Thyroid gland (tissue), 4 donors: Measurements from ENCODE around the gene OXNAD1. TPM values are rescaled to one million over a fixed set of nuclear protein-coding genes. Genes with fewer than 3 reads are reported as not detected.

ENCODE experiments used
- DNase-seq, 2 donors: peaks; one replicate each; pipeline ENCODE4 v3.0.0-alpha.2; 2019
- H3K27ac ChIP-seq, 3 donors: fragments of 200-600 bp; sonication (generic); 1 replicate in 2 of 3; 2 replicates in 1 of 3; pipeline ENCODE4 v1.5.1; 2016 to 2019; ENCODE audit warnings: mild to moderate bottlenecking in 1 of 3, moderate library complexity in 1 of 3
- H3K27me3 ChIP-seq: fragments of 200-600 bp; sonication (generic); one replicate; pipeline ENCODE4 v1.5.1; 2019
- H3K36me3 ChIP-seq, 2 donors: fragments of 200-600 bp; sonication (generic); one replicate each; pipeline ENCODE4 v1.5.1; 2016 to 2019
- H3K4me1 ChIP-seq, 2 donors: fragments of 200-600 bp; sonication (generic); one replicate each; pipeline ENCODE4 v1.5.1; 2017 to 2019
- H3K4me3 ChIP-seq, 3 donors: fragments of 200-600 bp; sonication (generic); replicated peaks in 1 of 3; 1 replicate in 2 of 3; 2 replicates in 1 of 3; pipeline ENCODE4 v1.5.1; 2016; ENCODE audit warnings: mild to moderate bottlenecking in 1 of 3
- H3K9me3 ChIP-seq: fragments of 200-600 bp; sonication (generic); one replicate; pipeline ENCODE4 v1.5.1; 2017
- CTCF ChIP-seq, 6 experiments: fragments of 200-600 bp in 3 of 6; fragments of 450-650 bp in 3 of 6; sonication (generic) in 3 of 6; IDR thresholded peaks; one replicate each; pipeline ENCODE4 v1.5.1; 2016 to 2019; ENCODE audit warnings: antibody characterized with exemption in 6 of 6, mild to moderate bottlenecking in 2 of 6, inconsistent platforms in 1 of 6, moderate library complexity in 1 of 6
- POLR2A ChIP-seq, 2 donors: fragments of 450-650 bp; IDR thresholded peaks; one replicate each; pipeline ENCODE4 v1.6.1; 2017; ENCODE audit warnings: antibody characterized with exemption in 2 of 2, mild to moderate bottlenecking in 2 of 2, moderate library complexity in 1 of 2
- WGBS, 2 donors: methylation state at CpG; one replicate each; pipeline ENCODE4 v1.1.5; 2017; 5-methylcytosine and 5-hydroxymethylcytosine counted together
- intact Hi-C: fragments of 100-400 bp; cut with DNase I; formaldehyde crosslinking; loops from one replicate; pipeline ENCODE4 v1.15.1; 2023
- total RNA-seq, 4 donors: library from RNA; depleted of rRNA; stranded (reverse); fragments of >200 nt; gene quantifications; one replicate each; pipeline ENCODE4 v1.2.3, GENCODE V29; 2016

OXNAD1 gene
- total RNA-seq, 4 donors from 2014 or later = 22.3 to 34.0 (median 27.4) TPM

- no peaks in the 10 kb centered on the region for H3K36me3 ChIP-seq
- H3K27ac ChIP-seq = no peak overlapping the region
- TF ChIP-seq CTCF (IDR thresholded peaks at IDR 0.05) (no peak), POLR2A (IDR thresholded peaks at IDR 0.05) (no peak)
- DNase-seq = no peak
- H3K4me3 ChIP-seq = no peak overlapping the region
- intact Hi-C loops = no loop called here
- H3K27me3 ChIP-seq = no peaks in the 10 kb centered on the region
- 92 to 94% methylated on average over 15 of the region's 15 CpGs for WGBS, 2 donors
- no peaks in the 10 kb centered on the region for H3K9me3 ChIP-seq
- peaks cover 5 to 10% of the 10 kb centered on the region in 2 donors for H3K4me1 ChIP-seq
These were observed 73.0 kb downstream of the OXNAD1 start for GRCh38 chr3:16337856-16338540.

GRCh38 chr3:16338999-16339398 lies 74.0 kb downstream of the OXNAD1 start:
- H3K27me3 ChIP-seq = no peaks in the 10 kb centered on the region
- H3K36me3 ChIP-seq = no peaks in the 10 kb centered on the region
- H3K27ac ChIP-seq = no peak overlapping the region
- intact Hi-C loops = no loop called here
- H3K4me3 ChIP-seq = no peak overlapping the region
- H3K9me3 ChIP-seq = no peaks in the 10 kb centered on the region
- TF ChIP-seq CTCF (IDR thresholded peaks at IDR 0.05) = no peak
- TF ChIP-seq POLR2A (IDR thresholded peaks at IDR 0.05) = no peak
- peaks cover 8 to 9% of the 10 kb centered on the region in 2 donors for H3K4me1 ChIP-seq
- no peak for DNase-seq
- WGBS, 2 donors = 75 to 90% methylated on average over 1 of the region's 1 CpG

GRCh38 chr3:16343101-16343500 lies 78.1 kb downstream of the OXNAD1 start:
- peaks cover 16 to 18% of the 10 kb centered on the region in 2 donors for H3K4me1 ChIP-seq
- no peaks in the 10 kb centered on the region for H3K9me3 ChIP-seq
- no peaks in the 10 kb centered on the region for H3K27me3 ChIP-seq
- H3K27ac ChIP-seq = no peak overlapping the region
- intact Hi-C loops = no loop called here
- no peak for DNase-seq
- 100% methylated on average over 1 of the region's 1 CpG for WGBS, 2 donors
- TF ChIP-seq POLR2A (IDR thresholded peaks at IDR 0.05) = no peak
- no peak for TF ChIP-seq CTCF (IDR thresholded peaks at IDR 0.05)
- no peak overlapping the region for H3K4me3 ChIP-seq
- H3K36me3 ChIP-seq = peaks cover 0 to 4% of the 10 kb centered on the region in 2 donors

GRCh38 chr3:16346413-16347081 lies 81.5 kb downstream of the OXNAD1 start:
- no peak for DNase-seq
- no peak for TF ChIP-seq CTCF (IDR thresholded peaks at IDR 0.05)
- no peak for TF ChIP-seq POLR2A (IDR thresholded peaks at IDR 0.05)
- Histone ChIP-seq H3K4me1 (peaks cover 22 to 23% of the 10 kb centered on the region in 2 donors), H3K27me3 (no peaks in the 10 kb centered on the region), H3K4me3 (no peak overlapping the region), H3K9me3 (no peaks in the 10 kb centered on the region), H3K36me3 (peaks cover 0 to 16% of the 10 kb centered on the region in 2 donors), H3K27ac (no peak overlapping the region)
- 97 to 99% methylated on average over 7 of the region's 7 CpGs for WGBS, 2 donors
- intact Hi-C loops = no loop called here

- H3K36me3 ChIP-seq = peaks cover 0 to 16% of the 10 kb centered on the region in 2 donors
- H3K4me3 ChIP-seq = no peak overlapping the region
- 95 to 96% methylated on average over 4 of the region's 4 CpGs for WGBS, 2 donors
- no peak for DNase-seq
- no peaks in the 10 kb centered on the region for H3K9me3 ChIP-seq
- no peaks in the 10 kb centered on the region for H3K27me3 ChIP-seq
- intact Hi-C loops = no loop called here
- no peak for TF ChIP-seq POLR2A (IDR thresholded peaks at IDR 0.05)
- TF ChIP-seq CTCF (IDR thresholded peaks at IDR 0.05) = no peak
- no peak overlapping the region for H3K27ac ChIP-seq
- H3K4me1 ChIP-seq = peaks cover 22 to 23% of the 10 kb centered on the region in 2 donors
These were observed 82.5 kb downstream of the OXNAD1 start for GRCh38 chr3:16347548-16347947.
